Tibial artery (tissue), 4 donors: Measurements from ENCODE around the gene DNA2.
"Not testable (repeated sequence)": the region's sequence is repeated elsewhere in the genome, so short reads cannot be mapped to it uniquely, and the experiment has no call there.

Source experiments
- DNase-seq, 2 donors: peaks; one replicate each; pipeline ENCODE4 v3.0.0-alpha.2; 2019
- H3K27ac ChIP-seq, 2 donors: fragments of 200-600 bp; sonication (generic) in 1 of 2; 1 replicate in 1 of 2; 2 replicates in 1 of 2; pipeline ENCODE4 v1.5.1; 2018 to 2019; ENCODE audit warnings: mild to moderate bottlenecking in 1 of 2
- H3K27me3 ChIP-seq, 2 donors: fragments of 200-600 bp; sonication (generic) in 1 of 2; one replicate each; pipeline versions ENCODE4 v1.5.1 to v1.6.0; 2016 to 2019
- H3K36me3 ChIP-seq, 3 donors: fragments of 200-600 bp; sonication (generic) in 2 of 3; one replicate each; pipeline ENCODE4 v1.5.1; 2016 to 2019; ENCODE audit warnings: mild to moderate bottlenecking in 2 of 3
- H3K4me1 ChIP-seq, 4 donors: fragments of 200-600 bp; sonication (generic) in 2 of 4; 1 replicate in 3 of 4; 2 replicates in 1 of 4; pipeline ENCODE4 v1.5.1; 2016 to 2019
- H3K4me3 ChIP-seq, 2 donors: fragments of 200-600 bp; sonication (generic) in 1 of 2; 1 replicate in 1 of 2; 2 replicates in 1 of 2; pipeline ENCODE4 v1.5.1; 2018 to 2019; ENCODE audit warnings: mild to moderate bottlenecking in 2 of 2
- H3K9me3 ChIP-seq, 3 donors: fragments of 200-600 bp; sonication (generic) in 1 of 3; one replicate each; pipeline ENCODE4 v1.5.1; 2016 to 2019
- intact Hi-C: fragments of 100-400 bp; cut with DNase I; formaldehyde crosslinking; loops from one replicate; pipeline ENCODE4 v1.15.0; 2023; ENCODE audit warnings: low total_unique reads
- TF ChIP-seq, protein P1 (sequence below), 2 experiments: fragments of 200-600 bp in 1 of 2; fragments of 450-650 bp in 1 of 2; IDR thresholded peaks; one replicate each; pipeline ENCODE4 v1.5.1; 2017 to 2019; ENCODE audit warnings: antibody characterized with exemption in 2 of 2, mild to moderate bottlenecking in 1 of 2, moderate library complexity in 1 of 2

Gene DNA2, protein sequence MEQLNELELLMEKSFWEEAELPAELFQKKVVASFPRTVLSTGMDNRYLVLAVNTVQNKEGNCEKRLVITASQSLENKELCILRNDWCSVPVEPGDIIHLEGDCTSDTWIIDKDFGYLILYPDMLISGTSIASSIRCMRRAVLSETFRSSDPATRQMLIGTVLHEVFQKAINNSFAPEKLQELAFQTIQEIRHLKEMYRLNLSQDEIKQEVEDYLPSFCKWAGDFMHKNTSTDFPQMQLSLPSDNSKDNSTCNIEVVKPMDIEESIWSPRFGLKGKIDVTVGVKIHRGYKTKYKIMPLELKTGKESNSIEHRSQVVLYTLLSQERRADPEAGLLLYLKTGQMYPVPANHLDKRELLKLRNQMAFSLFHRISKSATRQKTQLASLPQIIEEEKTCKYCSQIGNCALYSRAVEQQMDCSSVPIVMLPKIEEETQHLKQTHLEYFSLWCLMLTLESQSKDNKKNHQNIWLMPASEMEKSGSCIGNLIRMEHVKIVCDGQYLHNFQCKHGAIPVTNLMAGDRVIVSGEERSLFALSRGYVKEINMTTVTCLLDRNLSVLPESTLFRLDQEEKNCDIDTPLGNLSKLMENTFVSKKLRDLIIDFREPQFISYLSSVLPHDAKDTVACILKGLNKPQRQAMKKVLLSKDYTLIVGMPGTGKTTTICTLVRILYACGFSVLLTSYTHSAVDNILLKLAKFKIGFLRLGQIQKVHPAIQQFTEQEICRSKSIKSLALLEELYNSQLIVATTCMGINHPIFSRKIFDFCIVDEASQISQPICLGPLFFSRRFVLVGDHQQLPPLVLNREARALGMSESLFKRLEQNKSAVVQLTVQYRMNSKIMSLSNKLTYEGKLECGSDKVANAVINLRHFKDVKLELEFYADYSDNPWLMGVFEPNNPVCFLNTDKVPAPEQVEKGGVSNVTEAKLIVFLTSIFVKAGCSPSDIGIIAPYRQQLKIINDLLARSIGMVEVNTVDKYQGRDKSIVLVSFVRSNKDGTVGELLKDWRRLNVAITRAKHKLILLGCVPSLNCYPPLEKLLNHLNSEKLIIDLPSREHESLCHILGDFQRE

DNA sequence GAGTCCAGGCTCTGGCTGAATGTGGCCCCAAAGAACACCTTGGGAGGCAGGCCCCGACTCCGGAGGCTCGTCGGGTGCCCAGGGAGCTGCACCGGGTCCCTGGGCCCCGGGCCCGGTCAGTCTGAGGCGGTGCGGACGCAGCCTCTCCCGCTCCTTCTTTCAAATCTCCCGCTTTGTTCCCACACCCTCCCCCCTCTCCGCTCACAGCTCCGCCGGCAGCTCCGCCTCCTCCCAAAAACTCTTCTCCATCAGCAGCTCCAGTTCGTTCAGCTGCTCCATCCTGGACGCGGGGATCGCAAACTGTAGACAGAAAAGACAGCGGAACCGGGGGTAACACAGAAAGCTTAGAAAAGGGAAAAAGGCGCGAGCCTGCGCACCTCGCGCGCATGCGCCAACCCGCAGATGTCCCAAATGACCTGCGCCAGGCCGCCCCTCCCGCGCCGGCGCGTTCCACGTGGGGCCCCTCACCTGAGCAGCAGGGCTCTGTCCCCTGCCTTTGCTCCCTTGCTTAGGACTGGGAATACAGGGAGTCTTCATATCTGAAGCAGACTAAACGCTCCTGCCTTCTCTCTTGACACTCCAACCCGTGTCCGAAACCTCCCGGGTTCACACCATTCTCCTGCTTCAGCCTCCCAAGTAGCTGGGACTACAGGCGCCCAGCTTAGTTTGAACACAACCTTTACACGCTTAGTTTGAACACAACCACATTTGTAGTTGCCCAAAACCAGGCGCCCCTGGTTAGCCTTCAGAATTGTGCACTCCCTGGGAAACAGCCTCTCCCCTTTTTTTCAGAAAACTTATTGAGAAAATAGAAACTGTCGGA lies at the start of gene DNA2:
DNA2 (minus strand) TSS at position 388 of the 823 bp plus-strand sequence; CDS start at position 279, 109 bp downstream.
- no peaks in the 10 kb centered on the region for H3K36me3 ChIP-seq
- H3K27me3 ChIP-seq = no peaks in the 10 kb centered on the region
- no peaks in the 10 kb centered on the region for H3K9me3 ChIP-seq
- peaks cover 0 to 16% (median 7%) of the 10 kb centered on the region in 4 donors for H3K4me1 ChIP-seq
- peak; percentile 38 to 71 for DNase-seq
- H3K27ac ChIP-seq = peak within 1 kb of the TSS; percentile 37 to 67
- TF ChIP-seq, protein P1, sequence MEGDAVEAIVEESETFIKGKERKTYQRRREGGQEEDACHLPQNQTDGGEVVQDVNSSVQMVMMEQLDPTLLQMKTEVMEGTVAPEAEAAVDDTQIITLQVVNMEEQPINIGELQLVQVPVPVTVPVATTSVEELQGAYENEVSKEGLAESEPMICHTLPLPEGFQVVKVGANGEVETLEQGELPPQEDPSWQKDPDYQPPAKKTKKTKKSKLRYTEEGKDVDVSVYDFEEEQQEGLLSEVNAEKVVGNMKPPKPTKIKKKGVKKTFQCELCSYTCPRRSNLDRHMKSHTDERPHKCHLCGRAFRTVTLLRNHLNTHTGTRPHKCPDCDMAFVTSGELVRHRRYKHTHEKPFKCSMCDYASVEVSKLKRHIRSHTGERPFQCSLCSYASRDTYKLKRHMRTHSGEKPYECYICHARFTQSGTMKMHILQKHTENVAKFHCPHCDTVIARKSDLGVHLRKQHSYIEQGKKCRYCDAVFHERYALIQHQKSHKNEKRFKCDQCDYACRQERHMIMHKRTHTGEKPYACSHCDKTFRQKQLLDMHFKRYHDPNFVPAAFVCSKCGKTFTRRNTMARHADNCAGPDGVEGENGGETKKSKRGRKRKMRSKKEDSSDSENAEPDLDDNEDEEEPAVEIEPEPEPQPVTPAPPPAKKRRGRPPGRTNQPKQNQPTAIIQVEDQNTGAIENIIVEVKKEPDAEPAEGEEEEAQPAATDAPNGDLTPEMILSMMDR (IDR thresholded peaks at IDR 0.05) = no peak
- peak within 1 kb of the TSS; percentile 60 to 67 for H3K4me3 ChIP-seq
- intact Hi-C loops = no loop called here

DNA sequence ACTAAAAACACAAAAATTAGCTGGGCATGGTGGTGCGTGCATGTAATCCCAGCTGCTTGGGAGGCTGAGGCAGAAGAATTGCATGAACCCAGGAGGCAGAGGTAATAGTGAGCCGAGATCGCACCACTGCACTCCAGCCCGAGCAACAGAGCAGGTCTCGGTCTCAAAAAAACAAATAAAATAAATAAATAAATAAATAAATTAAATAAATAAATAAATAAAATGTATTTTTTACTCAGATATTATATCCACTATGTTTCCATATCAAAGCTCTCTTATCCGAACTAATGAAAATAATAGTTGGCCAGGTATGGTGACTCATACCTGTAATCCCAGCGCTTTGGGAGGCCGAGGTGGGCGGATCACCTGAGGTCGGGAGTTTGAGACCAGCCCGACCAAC lies 46.8 kb upstream of the DNA2 start:
- H3K4me1 ChIP-seq, H3K27me3 ChIP-seq, H3K4me3 ChIP-seq, intact Hi-C loops, H3K27ac ChIP-seq, H3K9me3 ChIP-seq, DNase-seq: not testable (repeated sequence)
- peaks cover 0 to 31% (median 0%) of the 10 kb centered on the region in 3 donors for H3K36me3 ChIP-seq

DNA sequence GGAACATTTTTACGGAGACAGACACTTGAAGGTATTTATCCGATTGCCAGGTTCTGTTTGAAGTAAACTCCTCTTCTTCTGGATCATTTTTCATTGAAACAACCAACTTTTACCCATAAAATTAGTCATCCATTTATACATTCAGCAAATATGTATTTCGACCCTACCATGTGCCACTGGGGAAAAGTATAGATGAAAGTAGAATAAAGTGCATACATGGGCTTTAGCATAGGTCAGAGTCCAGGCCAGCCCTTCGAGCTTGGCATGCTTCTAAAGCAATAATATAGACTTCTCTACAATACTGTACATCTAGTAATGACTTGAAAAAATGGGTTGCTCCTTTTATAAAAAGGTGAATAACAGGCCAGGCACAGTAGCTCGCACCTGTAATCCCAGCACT lies 45.4 kb upstream of the DNA2 start:
- TF ChIP-seq, protein P1 (IDR thresholded peaks at IDR 0.05) = no peak
- no peak overlapping the region for H3K4me3 ChIP-seq
- H3K36me3 ChIP-seq = peaks cover 0 to 35% (median 5%) of the 10 kb centered on the region in 3 donors
- H3K4me1 ChIP-seq = no peaks in the 10 kb centered on the region
- no peak overlapping the region for H3K27ac ChIP-seq
- no peaks in the 10 kb centered on the region for H3K9me3 ChIP-seq
- H3K27me3 ChIP-seq = no peaks in the 10 kb centered on the region
- DNase-seq = no peak
- intact Hi-C loops = no loop called here

DNA sequence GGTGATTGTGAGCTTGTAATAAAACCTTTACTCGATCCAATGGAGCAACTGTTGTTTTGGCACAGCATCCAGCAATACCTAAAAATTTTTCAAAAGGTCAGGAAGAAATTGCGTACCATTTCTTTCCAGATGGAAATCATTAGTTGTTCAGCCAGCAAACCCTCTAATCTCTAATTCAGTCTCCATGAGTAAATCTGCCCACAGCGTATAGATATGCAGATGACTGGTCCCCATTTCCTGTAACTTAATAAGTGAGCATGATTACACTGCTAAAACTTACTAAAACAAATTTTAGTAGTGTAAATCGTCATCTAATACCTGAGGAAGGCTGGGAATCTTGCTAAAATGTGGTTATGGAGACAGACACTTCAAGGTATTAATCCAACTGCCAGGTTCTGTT lies 45.0 kb upstream of the DNA2 start:
- intact Hi-C loops = no loop called here

DNA sequence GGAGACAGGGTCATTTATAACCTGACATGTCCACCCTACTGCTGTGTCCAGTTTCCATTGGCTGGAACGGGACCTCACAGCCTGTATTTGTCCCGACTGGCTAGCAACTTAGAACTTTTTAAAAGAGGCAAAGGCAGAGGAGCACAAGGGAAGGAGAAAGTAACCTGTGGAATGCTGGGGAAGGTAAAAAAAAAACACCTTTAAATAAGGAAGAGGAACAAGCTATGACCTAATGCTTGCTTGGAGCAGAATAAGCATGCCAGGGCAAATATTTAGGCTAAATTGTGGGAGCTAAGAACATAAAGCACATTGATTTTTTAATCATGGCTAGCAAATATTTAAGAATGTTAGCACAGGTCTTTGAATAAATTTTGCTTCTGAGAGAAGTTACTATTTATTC lies 44.4 kb upstream of the DNA2 start:
- H3K4me1 ChIP-seq, H3K9me3 ChIP-seq, H3K4me3 ChIP-seq, intact Hi-C loops, H3K27me3 ChIP-seq, DNase-seq, H3K27ac ChIP-seq: not testable (repeated sequence)
- peaks cover 0 to 34% (median 11%) of the 10 kb centered on the region in 3 donors for H3K36me3 ChIP-seq

More for the DNA sequence above, 45.0 kb upstream of the DNA2 start:
- Histone ChIP-seq H3K36me3 (peaks cover 0 to 35% (median 6%) of the 10 kb centered on the region in 3 donors), H3K27me3 (no peaks in the 10 kb centered on the region), H3K4me3 (no peak overlapping the region), H3K4me1 (no peaks in the 10 kb centered on the region), H3K9me3 (no peaks in the 10 kb centered on the region), H3K27ac (no peak overlapping the region)
- TF ChIP-seq, protein P1 (IDR thresholded peaks at IDR 0.05) = no peak
- DNase-seq = no peak

DNA sequence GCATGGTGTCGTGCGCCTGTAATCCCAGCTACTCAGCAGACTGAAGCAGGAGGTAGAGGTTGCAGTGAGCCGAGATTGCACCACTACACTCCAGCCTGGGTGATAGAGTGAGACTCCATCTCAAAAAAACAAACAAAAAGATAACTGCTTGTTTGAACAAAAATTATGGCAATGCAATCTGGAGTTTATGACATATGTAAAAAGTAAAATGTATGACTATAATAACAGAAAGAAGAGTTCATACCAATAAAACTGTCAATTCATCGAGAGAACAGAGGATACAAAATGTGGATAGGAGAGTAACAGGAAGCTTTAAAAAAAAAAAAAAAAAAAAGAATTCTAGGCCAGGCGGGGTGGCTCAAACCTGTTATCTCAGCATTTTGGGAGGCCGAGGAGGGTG lies 36.3 kb upstream of the DNA2 start:
- intact Hi-C loops = no loop called here
- TF ChIP-seq, protein P1 (IDR thresholded peaks at IDR 0.05) = no peak
- no peaks in the 10 kb centered on the region for H3K27me3 ChIP-seq
- no peaks in the 10 kb centered on the region for H3K4me1 ChIP-seq
- peaks cover 15 to 41% (median 30%) of the 10 kb centered on the region in 3 donors for H3K36me3 ChIP-seq
- no peaks in the 10 kb centered on the region for H3K9me3 ChIP-seq
- H3K27ac ChIP-seq = no peak overlapping the region
- no peak overlapping the region for H3K4me3 ChIP-seq
- no peak for DNase-seq
